Trophoblast cell (in vitro differentiated cells and primary cell): ENCODE results near the gene DNAJA4.

Source experiments
- DNase-seq, 2 donors: peaks; one replicate each; pipeline ENCODE4 v3.0.0-alpha.2; 2016
- H2AFZ ChIP-seq: 2 replicates; pipeline ENCODE4 v1.6.1; 2013; ENCODE audit warnings: low read length, moderate library complexity, mild to moderate bottlenecking; ENCODE audit not compliant: insufficient read depth, poor library complexity
- H2AK5ac ChIP-seq: 2 replicates; pipeline ENCODE4 v1.6.1; 2013; ENCODE audit warnings: mild to moderate bottlenecking, low read length
- H2BK120ac ChIP-seq: 2 replicates; pipeline ENCODE4 v1.6.1; 2013; ENCODE audit warnings: low read length, mild to moderate bottlenecking, moderate library complexity; ENCODE audit not compliant: insufficient read depth, poor library complexity
- H2BK12ac ChIP-seq: 2 replicates; pipeline ENCODE4 v1.6.1; 2013; ENCODE audit warnings: mild to moderate bottlenecking, low read length, moderate library complexity
- H2BK5ac ChIP-seq: 2 replicates; pipeline ENCODE4 v1.6.1; 2013; ENCODE audit warnings: low read length, low read depth, moderate library complexity, mild to moderate bottlenecking; ENCODE audit not compliant: poor library complexity
- H3K14ac ChIP-seq: 2 replicates; pipeline ENCODE4 v1.6.1; 2013; ENCODE audit warnings: mild to moderate bottlenecking, low read length
- H3K18ac ChIP-seq: 2 replicates; pipeline ENCODE4 v1.6.1; 2013; ENCODE audit warnings: mild to moderate bottlenecking, low read length
- H3K23ac ChIP-seq: 2 replicates; pipeline ENCODE4 v1.6.1; 2013; ENCODE audit warnings: low read length
- H3K27ac ChIP-seq: 2 replicates; pipeline ENCODE4 v1.5.1; 2013; ENCODE audit warnings: low read depth, mild to moderate bottlenecking, inconsistent platforms, low read length, moderate library complexity
- H3K27me3 ChIP-seq: 2 replicates; pipeline ENCODE4 v1.6.1; 2013; ENCODE audit warnings: inconsistent platforms, mild to moderate bottlenecking, low read length, moderate library complexity; ENCODE audit not compliant: insufficient read depth
- H3K36me3 ChIP-seq, 2 experiments: 1 replicate in 1 of 2; 2 replicates in 1 of 2; pipeline ENCODE4 v1.6.1; 2013; ENCODE audit warnings: low read length in 2 of 2, mild to moderate bottlenecking in 2 of 2, moderate library complexity in 1 of 2; ENCODE audit not compliant: insufficient read depth in 2 of 2, control insufficient read depth in 1 of 2
- H3K4ac ChIP-seq: 2 replicates; pipeline ENCODE4 v1.6.1; 2013; ENCODE audit warnings: low read depth, mild to moderate bottlenecking, low read length, moderate library complexity
- H3K4me1 ChIP-seq, 2 experiments: 1 replicate in 1 of 2; 2 replicates in 1 of 2; pipeline ENCODE4 v1.6.1; 2013; ENCODE audit warnings: low read length in 2 of 2, mild to moderate bottlenecking in 2 of 2, moderate library complexity in 1 of 2; ENCODE audit not compliant: insufficient read depth in 2 of 2, control insufficient read depth in 1 of 2
- H3K4me2 ChIP-seq: 2 replicates; pipeline ENCODE4 v1.6.1; 2013; ENCODE audit warnings: inconsistent platforms, mild to moderate bottlenecking, low read length, moderate library complexity
- H3K4me3 ChIP-seq: 2 replicates; pipeline ENCODE4 v1.5.1; 2013; ENCODE audit warnings: mild to moderate bottlenecking, low read depth, low read length, inconsistent platforms
- H3K79me1 ChIP-seq: one replicate; pipeline ENCODE4 v1.6.1; 2013; ENCODE audit warnings: low read length
- H3K79me2 ChIP-seq: 2 replicates; pipeline ENCODE4 v1.6.1; 2013; ENCODE audit warnings: low read length, mild to moderate bottlenecking; ENCODE audit not compliant: control insufficient read depth, insufficient read depth, poor library complexity
- H3K9ac ChIP-seq: 2 replicates; pipeline ENCODE4 v1.6.1; 2013; ENCODE audit warnings: mild to moderate bottlenecking, low read length
- H3K9me3 ChIP-seq: 2 replicates; pipeline ENCODE4 v1.6.1; 2013; ENCODE audit warnings: low read depth, mild to moderate bottlenecking, control low read depth, inconsistent platforms, low read length; ENCODE audit not compliant: insufficient read depth
- H4K12ac ChIP-seq: 2 replicates; pipeline ENCODE4 v1.6.1; 2013; ENCODE audit warnings: low read depth, mild to moderate bottlenecking, low read length, moderate library complexity
- H4K8ac ChIP-seq: 2 replicates; pipeline ENCODE4 v1.6.1; 2013; ENCODE audit warnings: low read depth, mild to moderate bottlenecking, low read length, moderate library complexity
- H4K91ac ChIP-seq: one replicate; pipeline ENCODE4 v1.6.1; 2013; ENCODE audit warnings: low read depth, mild to moderate bottlenecking, low read length, moderate library complexity
- WGBS: extraction: QIAGEN DNeasy Blood & Tissue Kit; methylation state at CpG from one replicate; pipeline ENCODE4 v1.1.7; 2013; ENCODE audit warnings: missing lambda C conversion rate; ENCODE audit not compliant: insufficient read length, insufficient coverage; ENCODE audit errors: extremely low coverage; 5-methylcytosine and 5-hydroxymethylcytosine counted together

Gene DNAJA4

GRCh38 chr15:78257681-78258080 is 6.7 kb upstream of the DNAJA4 start:
- H3K4me1 ChIP-seq = peaks cover 0 to 4% of the 10 kb centered on the region in 2 experiments
- no peak overlapping the region for H4K91ac ChIP-seq
- H2AFZ ChIP-seq = no peak overlapping the region
- no peak overlapping the region for H3K4me3 ChIP-seq
- H3K79me1 ChIP-seq = no peaks in the 10 kb centered on the region
- H2AK5ac ChIP-seq = no peak overlapping the region
- H3K18ac ChIP-seq = no peak overlapping the region
- H2BK12ac ChIP-seq = no peak overlapping the region
- H3K27me3 ChIP-seq = no peaks in the 10 kb centered on the region
- no peak overlapping the region for H3K23ac ChIP-seq
- DNase-seq = no peak
- no peak overlapping the region for H3K27ac ChIP-seq
- H3K4ac ChIP-seq = no peak overlapping the region
- WGBS = no CpG with 5 or more reads among the region's 3 CpGs
- H3K14ac ChIP-seq = no peak overlapping the region
- H3K36me3 ChIP-seq = no peaks in the 10 kb centered on the region
- H4K8ac ChIP-seq = no peak overlapping the region
- no peak overlapping the region for H3K4me2 ChIP-seq
- H2BK120ac ChIP-seq = no peak overlapping the region
- peaks cover 1% of the 10 kb centered on the region for H3K9me3 ChIP-seq
- no peaks in the 10 kb centered on the region for H3K79me2 ChIP-seq
- H2BK5ac ChIP-seq = no peak overlapping the region
- no peak overlapping the region for H4K12ac ChIP-seq
- H3K9ac ChIP-seq = no peak overlapping the region

- H3K4me3 ChIP-seq = no peak overlapping the region
- no peak overlapping the region for H2BK120ac ChIP-seq
- H3K18ac ChIP-seq = no peak overlapping the region
- H3K4me1 ChIP-seq = peaks cover 0 to 4% of the 10 kb centered on the region in 2 experiments
- no peaks in the 10 kb centered on the region for H3K27me3 ChIP-seq
- WGBS = no CpG with 5 or more reads among the region's 3 CpGs
- no peaks in the 10 kb centered on the region for H3K79me2 ChIP-seq
- H3K14ac ChIP-seq = no peak overlapping the region
- H3K27ac ChIP-seq = no peak overlapping the region
- no peak for DNase-seq
- no peak overlapping the region for H2BK12ac ChIP-seq
- no peak overlapping the region for H3K23ac ChIP-seq
- no peak overlapping the region for H4K12ac ChIP-seq
- peaks cover 1% of the 10 kb centered on the region for H3K9me3 ChIP-seq
- H3K9ac ChIP-seq = no peak overlapping the region
- H2AK5ac ChIP-seq = no peak overlapping the region
- no peak overlapping the region for H2AFZ ChIP-seq
- no peak overlapping the region for H4K91ac ChIP-seq
- no peak overlapping the region for H3K4ac ChIP-seq
- no peaks in the 10 kb centered on the region for H3K79me1 ChIP-seq
- no peak overlapping the region for H3K4me2 ChIP-seq
- H2BK5ac ChIP-seq = no peak overlapping the region
- H4K8ac ChIP-seq = no peak overlapping the region
- no peaks in the 10 kb centered on the region for H3K36me3 ChIP-seq
Observed at GRCh38 chr15:78259232-78259631, 5.1 kb upstream of the DNAJA4 start.

- no CpG with 5 or more reads among the region's 2 CpGs for WGBS
Observed at GRCh38 chr15:78260489-78260888, 3.9 kb upstream of the DNAJA4 start.

GRCh38 chr15:78261062-78261461 is 3.3 kb upstream of the DNAJA4 start:
- no CpG with 5 or more reads among the region's 3 CpGs for WGBS
- Histone ChIP-seq H3K4ac (no peak overlapping the region), H3K27ac (no peak overlapping the region), H3K79me1 (no peaks in the 10 kb centered on the region), H3K36me3 (no peaks in the 10 kb centered on the region), H3K27me3 (no peaks in the 10 kb centered on the region), H2AFZ (no peak overlapping the region), H3K18ac (no peak overlapping the region), H3K4me3 (no peak overlapping the region), H4K91ac (no peak overlapping the region), H4K12ac (no peak overlapping the region), H3K23ac (no peak overlapping the region), H3K4me2 (no peak overlapping the region), H3K9me3 (peaks cover 1% of the 10 kb centered on the region), H3K14ac (no peak overlapping the region), H3K9ac (no peak overlapping the region), H3K79me2 (no peaks in the 10 kb centered on the region), H2BK12ac (no peak overlapping the region), H2BK120ac (no peak overlapping the region), H2BK5ac (no peak overlapping the region), H3K4me1 (peaks cover 0 to 4% of the 10 kb centered on the region in 2 experiments), H2AK5ac (no peak overlapping the region), H4K8ac (no peak overlapping the region)
- no peak for DNase-seq

More at GRCh38 chr15:78260489-78260888, 3.9 kb upstream of the DNAJA4 start:
- Histone ChIP-seq H3K4me1 (peaks cover 0 to 4% of the 10 kb centered on the region in 2 experiments), H3K4me2 (no peak overlapping the region), H2BK12ac (no peak overlapping the region), H3K23ac (no peak overlapping the region), H3K79me2 (no peaks in the 10 kb centered on the region), H3K9me3 (peaks cover 1% of the 10 kb centered on the region), H4K8ac (no peak overlapping the region), H3K14ac (no peak overlapping the region), H3K4me3 (no peak overlapping the region), H4K91ac (no peak overlapping the region), H2AK5ac (no peak overlapping the region), H3K79me1 (no peaks in the 10 kb centered on the region), H3K4ac (no peak overlapping the region), H2BK120ac (no peak overlapping the region), H2BK5ac (no peak overlapping the region), H2AFZ (no peak overlapping the region), H3K9ac (no peak overlapping the region), H3K27me3 (no peaks in the 10 kb centered on the region), H3K18ac (no peak overlapping the region), H3K27ac (no peak overlapping the region), H3K36me3 (no peaks in the 10 kb centered on the region), H4K12ac (no peak overlapping the region)
- DNase-seq = no peak
